Astrocyte (in vitro differentiated cells and primary cell): ENCODE measurements around the gene STK24. TPM values are rescaled to one million over a fixed set of nuclear protein-coding genes. Genes with fewer than 3 reads are reported as not detected.
A peak's percentile ranks its signal among the peaks of the same experiment; 100 is the strongest.

Experiments used
- DNase-seq: peaks from one replicate; pipeline ENCODE4 v3.0.0-alpha.2; 2010; ENCODE audit warnings: low read depth
- FAIRE-seq: peaks from 2 replicates; lab custom pipeline; 2011; peaks lifted over from hg19 to GRCh38; lab: Jason Lieb, UNC
- H2AFZ ChIP-seq: 2 replicates; pipeline ENCODE4 v1.6.0; 2012; ENCODE audit warnings: low read depth, low read length, inconsistent platforms
- H3K27ac ChIP-seq: 2 replicates; pipeline ENCODE4 v1.5.1; 2011; ENCODE audit warnings: low read depth, low read length, inconsistent platforms
- H3K27me3 ChIP-seq: 2 replicates; pipeline ENCODE4 v1.6.0; 2011; ENCODE audit warnings: low read length, inconsistent platforms; ENCODE audit not compliant: insufficient read depth
- H3K36me3 ChIP-seq: 2 replicates; pipeline ENCODE4 v1.5.1; 2011; ENCODE audit warnings: low read length, inconsistent platforms; ENCODE audit not compliant: insufficient read depth
- H3K4me1 ChIP-seq: 2 replicates; pipeline ENCODE4 v1.5.1; 2011; ENCODE audit warnings: low read length, inconsistent platforms; ENCODE audit not compliant: insufficient read depth
- H3K4me2 ChIP-seq: 2 replicates; pipeline ENCODE4 v1.6.0; 2012; ENCODE audit warnings: low read length, inconsistent platforms
- H3K4me3 ChIP-seq: 2 replicates; pipeline ENCODE4 v1.5.1; 2011; ENCODE audit warnings: low read depth, mild to moderate bottlenecking, low read length, inconsistent platforms; ENCODE audit not compliant: insufficient read depth
- H3K79me2 ChIP-seq: 2 replicates; pipeline ENCODE4 v1.6.0; 2012; ENCODE audit warnings: mild to moderate bottlenecking, low read length, inconsistent platforms; ENCODE audit not compliant: insufficient read depth
- H3K9ac ChIP-seq: 2 replicates; pipeline ENCODE4 v1.6.0; 2012; ENCODE audit warnings: mild to moderate bottlenecking, low read length, inconsistent platforms
- H3K9me3 ChIP-seq: 2 replicates; pipeline ENCODE4 v1.5.1; 2012; ENCODE audit warnings: low read depth, mild to moderate bottlenecking, low read length, inconsistent platforms; ENCODE audit not compliant: insufficient read depth
- H4K20me1 ChIP-seq: 2 replicates; pipeline ENCODE4 v1.6.0; 2012; ENCODE audit warnings: low read length, inconsistent platforms; ENCODE audit not compliant: insufficient read depth
- H3K27ac Mint-ChIP-seq: one replicate; pipeline ENCODE4 v1.8.0; 2021; ENCODE audit warnings: mild to moderate bottlenecking, mixed read lengths; ENCODE audit not compliant: unreplicated experiment
- H3K27me3 Mint-ChIP-seq: one replicate; pipeline ENCODE4 v1.8.0; 2021; ENCODE audit warnings: low read depth, mixed read lengths; ENCODE audit not compliant: unreplicated experiment
- H3K36me3 Mint-ChIP-seq: one replicate; pipeline ENCODE4 v1.8.0; 2021; ENCODE audit warnings: low read depth, mixed read lengths; ENCODE audit not compliant: unreplicated experiment
- H3K4me1 Mint-ChIP-seq: one replicate; pipeline ENCODE4 v1.8.0; 2021; ENCODE audit warnings: low read depth, mixed read lengths; ENCODE audit not compliant: unreplicated experiment
- H3K4me3 Mint-ChIP-seq: one replicate; pipeline ENCODE4 v1.8.0; 2021; ENCODE audit warnings: mild to moderate bottlenecking, moderate library complexity, mixed read lengths; ENCODE audit not compliant: unreplicated experiment
- H3K9me3 Mint-ChIP-seq: one replicate; pipeline ENCODE4 v1.8.0; 2021; ENCODE audit warnings: mild to moderate bottlenecking, mixed read lengths; ENCODE audit not compliant: unreplicated experiment
- CTCF ChIP-seq: IDR thresholded peaks from 2 replicates; pipeline ENCODE4 v1.5.1; 2011; ENCODE audit warnings: low read depth, mild to moderate bottlenecking, inconsistent platforms, low read length, moderate library complexity; ENCODE audit not compliant: insufficient read depth
- EZH2 ChIP-seq: IDR thresholded peaks from 2 replicates; pipeline ENCODE4 v1.6.1; 2012; ENCODE audit warnings: mild to moderate bottlenecking, low read length, inconsistent platforms; ENCODE audit not compliant: insufficient read depth
- total RNA-seq: library from RNA; stranded (reverse); gene quantifications from 2 replicates; pipeline ENCODE4 v1.2.1, GENCODE V29; 2021

STK24 gene
- total RNA-seq, 1 donor from 2014 or later, result 96.1 TPM

- Histone ChIP-seq H4K20me1 (peaks cover 6% of the 10 kb centered on the region), H3K79me2 (no peaks in the 10 kb centered on the region), H3K4me2 (no peak overlapping the region), H3K4me1 (no peaks in the 10 kb centered on the region), H3K27me3 (no peaks in the 10 kb centered on the region), H3K27ac (no peak overlapping the region), H3K9me3 (no peaks in the 10 kb centered on the region), H3K4me3 (no peak overlapping the region), H3K9ac (no peak overlapping the region), H2AFZ (no peak overlapping the region), H3K36me3 (peaks cover 4% of the 10 kb centered on the region)
- DNase-seq, result no peak
- H3K36me3 Mint-ChIP-seq, result peaks cover 18% of the 10 kb centered on the region
- no peaks in the 10 kb centered on the region for H3K27me3 Mint-ChIP-seq
- TF ChIP-seq EZH2, result no peak
- no peak for TF ChIP-seq CTCF
- H3K4me3 Mint-ChIP-seq, result no peak overlapping the region
- H3K9me3 Mint-ChIP-seq, result no peaks in the 10 kb centered on the region
- H3K27ac Mint-ChIP-seq, result no peak overlapping the region
- H3K4me1 Mint-ChIP-seq, result no peaks in the 10 kb centered on the region
- FAIRE-seq, result no peak
These were observed 179.0 kb downstream of the STK24 start for GRCh38 chr13:98397861-98398260.

GRCh38 chr13:98397221-98397620 lies 179.7 kb downstream of the STK24 start:
- Mint-ChIP-seq H3K4me1 (no peaks in the 10 kb centered on the region), H3K4me3 (no peak overlapping the region), H3K27ac (no peak overlapping the region), H3K27me3 (no peaks in the 10 kb centered on the region), H3K9me3 (no peaks in the 10 kb centered on the region), H3K36me3 (peaks cover 20% of the 10 kb centered on the region)
- Histone ChIP-seq H3K9me3 (no peaks in the 10 kb centered on the region), H3K4me1 (no peaks in the 10 kb centered on the region), H2AFZ (no peak overlapping the region), H3K27me3 (no peaks in the 10 kb centered on the region), H3K79me2 (no peaks in the 10 kb centered on the region), H3K27ac (no peak overlapping the region), H3K36me3 (peaks cover 4% of the 10 kb centered on the region), H4K20me1 (peaks cover 6% of the 10 kb centered on the region), H3K4me2 (no peak overlapping the region), H3K9ac (no peak overlapping the region), H3K4me3 (no peak overlapping the region)
- FAIRE-seq, result no peak
- TF ChIP-seq CTCF, result peak; percentile 12
- no peak for TF ChIP-seq EZH2
- DNase-seq, result peak; percentile 19

- Histone ChIP-seq H3K36me3 (peaks cover 4% of the 10 kb centered on the region), H3K4me2 (no peak overlapping the region), H3K27me3 (no peaks in the 10 kb centered on the region), H3K4me3 (no peak overlapping the region), H2AFZ (no peak overlapping the region), H3K27ac (no peak overlapping the region), H3K9me3 (no peaks in the 10 kb centered on the region), H3K9ac (no peak overlapping the region), H3K79me2 (no peaks in the 10 kb centered on the region), H3K4me1 (no peaks in the 10 kb centered on the region), H4K20me1 (peaks cover 6% of the 10 kb centered on the region)
- DNase-seq (no peak), FAIRE-seq (no peak)
- Mint-ChIP-seq H3K4me3 (no peak overlapping the region), H3K9me3 (no peaks in the 10 kb centered on the region), H3K27ac (no peak overlapping the region), H3K27me3 (no peaks in the 10 kb centered on the region), H3K4me1 (no peaks in the 10 kb centered on the region), H3K36me3 (peaks cover 20% of the 10 kb centered on the region)
- no peak for TF ChIP-seq EZH2
- TF ChIP-seq CTCF, result no peak
These were observed 180.7 kb downstream of the STK24 start for GRCh38 chr13:98396071-98396710.
